ENCODE measurements around the gene COG7. TPM values are rescaled to one million over a fixed set of nuclear protein-coding genes. Genes with fewer than 3 reads are reported as not detected.

COG7 gene
- total and polyA plus RNA-seq, 11 donors = 7.8 to 16.8 (median 12.2) TPM

GRCh38 chr16:23482778-23483177 lies 29.8 kb upstream of the COG7 start:
- no peaks in the 10 kb centered on the region for H3K9me3 ChIP-seq
- intact Hi-C loops (cut with DNase I) = no loop called here
- no peak overlapping the region for H3K4me3 ChIP-seq
- peaks cover 0 to 100% (median 96%) of the 10 kb centered on the region in 9 donors for H3K36me3 ChIP-seq
- peaks cover 0 to 8% (median 0%) of the 10 kb centered on the region in 12 donors for H3K4me1 ChIP-seq
- ATAC-seq (no peak), DNase-seq (no peak)
- TF ChIP-seq POLR2A (IDR thresholded peaks at IDR 0.05) = no peak
- no peak for TF ChIP-seq CTCF (IDR thresholded peaks at IDR 0.05)
- 89 to 95% (median 92%) methylated on average over 14 of the region's 14 CpGs for WGBS, 4 donors
- no peaks in the 10 kb centered on the region for H3K27me3 ChIP-seq
- H3K27ac ChIP-seq = no peak overlapping the region

DNA sequence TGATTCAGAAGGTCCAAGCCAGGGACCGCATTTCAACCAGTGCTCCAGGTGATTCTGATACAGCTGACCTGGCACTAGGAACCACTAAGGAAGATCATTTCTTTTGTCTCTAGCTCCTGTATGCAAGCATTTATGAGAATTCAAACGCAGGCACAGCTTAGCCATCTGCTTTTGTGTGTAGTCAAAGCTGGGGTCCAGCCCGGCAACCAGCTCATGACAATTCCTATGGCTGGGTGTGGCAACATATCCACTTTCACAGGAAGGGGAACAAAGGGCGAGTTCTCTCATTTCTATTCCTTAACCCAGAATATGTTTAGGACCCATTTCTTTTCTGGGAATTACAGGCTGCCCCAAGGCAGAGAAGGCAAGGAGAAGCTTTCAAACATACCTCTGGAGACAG lies 27.3 kb upstream of the COG7 start:
- H3K27ac ChIP-seq = no peak overlapping the region
- intact Hi-C loops (cut with DNase I) = no loop called here
- peaks cover 2 to 100% (median 96%) of the 10 kb centered on the region in 9 donors for H3K36me3 ChIP-seq
- no peak overlapping the region for H3K4me3 ChIP-seq
- H3K4me1 ChIP-seq = peaks cover 0 to 8% (median 0%) of the 10 kb centered on the region in 12 donors
- TF ChIP-seq CTCF (IDR thresholded peaks at IDR 0.05) = no peak
- no peak for TF ChIP-seq POLR2A (IDR thresholded peaks at IDR 0.05)
- H3K27me3 ChIP-seq = no peaks in the 10 kb centered on the region
- DNase-seq (no peak), ATAC-seq (no peak)
- 68 to 87% (median 76%) methylated on average over 4 of the region's 4 CpGs for WGBS, 4 donors
- H3K9me3 ChIP-seq = no peaks in the 10 kb centered on the region

DNA sequence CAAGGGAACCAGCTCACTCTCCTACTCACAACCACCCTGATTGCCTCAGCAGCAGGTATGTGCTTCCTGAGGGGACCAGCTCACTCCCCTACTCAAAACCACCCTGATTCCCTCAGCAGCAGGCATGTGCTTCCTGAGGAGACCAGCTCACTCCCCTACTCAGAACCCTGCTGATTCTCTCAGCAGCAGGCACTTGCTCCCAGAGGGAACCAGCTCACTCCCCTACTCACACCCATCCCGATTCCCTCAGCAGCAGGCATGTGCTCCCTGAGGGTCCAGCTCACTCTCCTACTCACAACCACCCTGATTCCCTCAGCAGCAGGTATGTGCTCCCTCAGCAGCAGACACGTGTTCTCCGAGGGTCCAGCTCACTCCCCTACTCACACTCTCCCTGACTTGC lies 26.1 kb upstream of the COG7 start:
- 92 to 94% (median 93%) methylated on average over 3 of the region's 3 CpGs for WGBS, 4 donors
- peak in 1 of 4 donors; percentile 31 for ATAC-seq

GRCh38 chr16:23478566-23478965 lies 25.6 kb upstream of the COG7 start:
- ATAC-seq = no peak
- no peak for TF ChIP-seq CTCF (IDR thresholded peaks at IDR 0.05)
- TF ChIP-seq POLR2A (IDR thresholded peaks at IDR 0.05) = no peak
- no peaks in the 10 kb centered on the region for H3K27me3 ChIP-seq
- WGBS, 4 donors = 95 to 99% (median 96%) methylated on average over 3 of the region's 3 CpGs
- H3K4me3 ChIP-seq = no peak overlapping the region
- no peaks in the 10 kb centered on the region for H3K4me1 ChIP-seq
- intact Hi-C loops (cut with DNase I) = no loop called here
- H3K9me3 ChIP-seq = no peaks in the 10 kb centered on the region
- DNase-seq = no peak
- H3K36me3 ChIP-seq = peaks cover 2 to 100% (median 100%) of the 10 kb centered on the region in 9 donors
- no peak overlapping the region for H3K27ac ChIP-seq

More for the DNA sequence above, 26.1 kb upstream of the COG7 start:
- intact Hi-C loops (cut with DNase I) = no loop called here
- H3K4me3 ChIP-seq = no peak overlapping the region
- H3K4me1 ChIP-seq = peaks cover 0 to under 1% (median 0%) of the 10 kb centered on the region in 12 donors
- TF ChIP-seq CTCF (IDR thresholded peaks at IDR 0.05) (no peak), POLR2A (IDR thresholded peaks at IDR 0.05) (no peak)
- no peaks in the 10 kb centered on the region for H3K9me3 ChIP-seq
- no peaks in the 10 kb centered on the region for H3K27me3 ChIP-seq
- peaks cover 2 to 100% (median 96%) of the 10 kb centered on the region in 9 donors for H3K36me3 ChIP-seq
- DNase-seq = no peak
- H3K27ac ChIP-seq = no peak overlapping the region

Data from heart left ventricle (tissue), 16 donors.